SU-DHL-6 (cell line): ENCODE results near the gene FHOD3.

Experiments used
- EZH2phosphoT487 ChIP-seq: fragments of 200-600 bp; sonication (generic), shearing (Covaris generic); conservative IDR thresholded peaks from 2 replicates; pipeline ENCODE4 v1.6.1; 2018; ENCODE audit warnings: mild to moderate bottlenecking, antibody characterized with exemption, low read length, moderate library complexity, mixed read lengths
- TF ChIP-seq, protein P1 (sequence below): fragments of 200-600 bp; sonication (generic); IDR thresholded peaks from one replicate; pipeline ENCODE4 v1.5.1; 2017; ENCODE audit warnings: antibody characterized with exemption, mild to moderate bottlenecking, low read length, moderate library complexity; ENCODE audit not compliant: insufficient read depth, poor library complexity, severe bottlenecking

DNA sequence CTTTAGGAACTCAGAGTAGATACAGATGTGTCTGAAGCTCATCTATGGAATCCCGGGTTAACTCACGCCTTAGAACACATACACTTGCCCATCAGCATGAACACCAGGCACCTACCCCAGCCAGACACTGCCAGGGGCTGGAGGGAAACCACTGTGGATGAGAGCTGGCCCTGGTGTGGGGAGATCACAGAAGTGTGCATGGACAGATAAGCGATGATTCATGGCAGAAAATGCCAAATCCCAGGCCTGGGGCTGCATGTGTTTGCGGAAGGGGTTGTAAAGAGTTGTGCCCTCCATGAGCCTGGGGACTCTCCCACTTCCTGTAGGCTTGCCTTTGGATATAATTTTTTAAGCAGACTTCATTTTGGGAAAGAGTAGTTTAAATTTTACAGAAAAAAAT is 193.4 kb downstream of the FHOD3 start:
- TF ChIP-seq, protein P1, sequence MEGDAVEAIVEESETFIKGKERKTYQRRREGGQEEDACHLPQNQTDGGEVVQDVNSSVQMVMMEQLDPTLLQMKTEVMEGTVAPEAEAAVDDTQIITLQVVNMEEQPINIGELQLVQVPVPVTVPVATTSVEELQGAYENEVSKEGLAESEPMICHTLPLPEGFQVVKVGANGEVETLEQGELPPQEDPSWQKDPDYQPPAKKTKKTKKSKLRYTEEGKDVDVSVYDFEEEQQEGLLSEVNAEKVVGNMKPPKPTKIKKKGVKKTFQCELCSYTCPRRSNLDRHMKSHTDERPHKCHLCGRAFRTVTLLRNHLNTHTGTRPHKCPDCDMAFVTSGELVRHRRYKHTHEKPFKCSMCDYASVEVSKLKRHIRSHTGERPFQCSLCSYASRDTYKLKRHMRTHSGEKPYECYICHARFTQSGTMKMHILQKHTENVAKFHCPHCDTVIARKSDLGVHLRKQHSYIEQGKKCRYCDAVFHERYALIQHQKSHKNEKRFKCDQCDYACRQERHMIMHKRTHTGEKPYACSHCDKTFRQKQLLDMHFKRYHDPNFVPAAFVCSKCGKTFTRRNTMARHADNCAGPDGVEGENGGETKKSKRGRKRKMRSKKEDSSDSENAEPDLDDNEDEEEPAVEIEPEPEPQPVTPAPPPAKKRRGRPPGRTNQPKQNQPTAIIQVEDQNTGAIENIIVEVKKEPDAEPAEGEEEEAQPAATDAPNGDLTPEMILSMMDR = no peak
- no peak for TF ChIP-seq EZH2phosphoT487
